LNCAP (cell line): Measurements from ENCODE around the gene DLGAP1.

Experiments used
- CTCF ChIP-seq: fragments of 450-650 bp; IDR thresholded peaks from 2 replicates; pipeline ENCODE4 v1.5.1; 2017; ENCODE audit warnings: mild to moderate bottlenecking

DLGAP1 gene

GRCh38 chr18:3616142-3616541, 839.0 kb downstream of the DLGAP1 start:
- no peak for TF ChIP-seq CTCF

GRCh38 chr18:3615374-3615985, 839.6 kb downstream of the DLGAP1 start:
- no peak for TF ChIP-seq CTCF

GRCh38 chr18:3612315-3612714, 842.8 kb downstream of the DLGAP1 start:
- TF ChIP-seq CTCF, result no peak

GRCh38 chr18:3611313-3612090, 843.6 kb downstream of the DLGAP1 start:
- TF ChIP-seq CTCF, result no peak

- TF ChIP-seq CTCF, result no peak
Measured at GRCh38 chr18:3610813-3611212, 844.3 kb downstream of the DLGAP1 start.

- no peak for TF ChIP-seq CTCF
Measured at GRCh38 chr18:3610188-3610708, 844.9 kb downstream of the DLGAP1 start.

GRCh38 chr18:3608488-3608887, 846.6 kb downstream of the DLGAP1 start:
- TF ChIP-seq CTCF, result no peak
